ENCODE results near the gene HOXA5.

HOXA5 gene

DNA sequence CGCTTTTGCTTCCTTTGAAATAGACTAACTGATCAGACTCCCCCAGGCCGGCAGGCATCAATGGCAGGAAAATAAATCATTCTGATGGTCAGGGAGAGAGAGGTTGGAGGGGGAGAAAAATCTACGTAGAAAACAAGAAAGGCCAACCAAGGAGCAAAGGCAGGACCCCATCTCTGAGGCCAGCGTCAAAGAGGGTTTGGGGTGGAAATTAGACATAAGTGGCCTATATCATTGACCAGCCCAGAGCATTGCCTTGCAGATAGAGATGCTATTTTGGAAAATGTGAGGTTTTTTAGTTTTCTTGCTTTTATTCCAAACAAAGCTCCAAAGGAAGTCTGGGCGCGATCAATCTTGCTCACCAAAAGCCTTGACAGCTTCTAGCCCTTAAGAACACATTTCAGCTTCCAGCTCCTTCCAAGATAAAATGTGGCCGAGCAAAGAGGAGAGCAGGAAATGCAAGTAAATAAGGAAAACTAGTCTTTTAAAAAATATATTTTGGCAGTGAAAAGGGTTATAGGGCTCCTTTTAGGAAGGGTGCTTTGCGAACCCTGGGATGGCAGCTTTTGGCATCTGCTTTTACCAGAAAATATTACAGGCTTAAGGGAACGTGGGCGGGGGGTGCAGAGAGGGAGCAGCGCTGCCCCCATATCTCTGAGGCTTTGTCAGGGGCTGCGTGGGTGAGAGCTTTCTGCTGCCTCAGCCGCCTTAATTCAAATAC lies 39.0 kb downstream of the HOXA5 start:
- no peak for DNase-seq

DNA sequence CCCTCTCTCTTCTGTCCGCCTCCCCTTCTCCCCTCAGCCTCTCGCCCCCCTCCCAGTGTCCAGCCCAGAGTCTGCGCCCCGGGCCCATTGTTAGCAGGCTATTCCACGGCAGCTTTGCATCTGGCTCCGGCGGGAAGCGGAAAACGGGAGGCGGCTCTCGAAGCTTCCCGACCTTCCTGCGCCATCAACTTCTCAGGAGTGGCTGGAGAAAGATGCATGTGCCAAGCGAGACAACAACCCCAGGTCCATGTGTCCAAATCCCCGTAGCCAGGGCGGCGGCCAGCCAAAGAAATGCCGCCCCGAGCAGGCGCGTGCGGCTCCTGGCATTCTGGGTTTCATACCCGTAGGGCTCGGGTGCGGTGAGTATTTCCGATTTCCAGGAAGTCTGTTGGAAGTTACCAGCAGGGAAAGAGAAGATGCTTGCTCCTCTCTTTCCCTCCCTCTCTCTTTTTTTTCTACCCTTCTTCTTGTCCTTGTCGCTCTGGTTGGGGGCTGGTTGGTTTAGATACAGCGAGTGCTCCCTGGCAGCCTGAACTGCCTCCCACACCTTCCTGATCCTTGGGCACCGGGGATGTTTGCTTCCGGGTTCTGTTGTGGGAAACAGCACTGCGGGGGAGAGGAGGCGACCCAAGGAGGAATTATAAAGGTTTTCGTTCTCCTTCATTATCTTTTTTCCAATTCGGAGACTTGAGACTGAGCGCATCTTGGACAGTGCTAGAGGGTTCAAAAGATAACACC lies 39.8 kb downstream of the HOXA5 start:
- no peak for DNase-seq

- no peak for DNase-seq
Measured at GRCh38 chr7:27102581-27103442, 40.7 kb downstream of the HOXA5 start, which contains the start of gene HOXA2. TSS of gene HOXA2 (minus strand) at chr7:27102683. CDS start at chr7:27102500, 183 bp downstream.

- no peak for DNase-seq
Measured at GRCh38 chr7:27101957-27102580, 41.4 kb downstream of the HOXA5 start.

DNA sequence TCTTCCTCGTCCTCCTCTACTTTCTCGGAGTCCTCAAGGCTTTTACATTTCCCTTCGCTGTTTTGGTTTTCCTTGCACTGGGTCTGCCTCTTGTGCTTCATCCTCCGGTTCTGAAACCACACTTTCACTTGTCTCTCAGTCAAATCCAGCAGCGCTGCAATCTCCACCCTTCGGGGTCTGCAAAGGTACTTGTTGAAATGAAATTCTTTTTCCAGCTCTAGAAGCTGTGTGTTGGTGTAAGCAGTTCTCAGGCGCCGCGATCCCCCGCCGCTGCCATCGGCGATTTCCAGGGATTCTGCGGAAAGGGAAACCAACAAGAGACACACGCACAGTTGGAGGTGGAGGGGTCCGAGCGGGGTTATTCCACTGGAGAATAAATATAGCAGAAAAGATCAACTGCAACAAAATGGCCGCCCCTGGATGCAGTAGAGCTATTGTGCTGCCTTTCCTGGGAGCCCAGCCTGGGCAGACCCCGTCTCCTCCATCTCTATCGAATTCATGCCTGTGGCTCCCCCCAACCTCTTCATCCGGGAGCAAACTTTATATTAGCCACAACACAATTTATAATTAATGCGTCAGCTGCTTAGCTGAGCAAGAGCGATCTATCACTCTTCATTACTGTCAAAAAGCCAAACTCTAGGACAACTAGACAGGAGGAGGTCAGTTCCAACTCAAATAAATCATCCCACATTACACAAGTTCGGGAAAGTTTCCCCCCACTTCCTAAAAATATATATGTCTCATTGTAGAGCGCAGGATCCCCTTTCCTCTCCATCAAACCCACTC lies 42.1 kb downstream of the HOXA5 start:
- DNase-seq = no peak

- no peak for DNase-seq
Measured at GRCh38 chr7:27100694-27101170, 42.7 kb downstream of the HOXA5 start.

- no peak for DNase-seq
Measured at GRCh38 chr7:27099453-27100370, 43.8 kb downstream of the HOXA5 start.

DNA sequence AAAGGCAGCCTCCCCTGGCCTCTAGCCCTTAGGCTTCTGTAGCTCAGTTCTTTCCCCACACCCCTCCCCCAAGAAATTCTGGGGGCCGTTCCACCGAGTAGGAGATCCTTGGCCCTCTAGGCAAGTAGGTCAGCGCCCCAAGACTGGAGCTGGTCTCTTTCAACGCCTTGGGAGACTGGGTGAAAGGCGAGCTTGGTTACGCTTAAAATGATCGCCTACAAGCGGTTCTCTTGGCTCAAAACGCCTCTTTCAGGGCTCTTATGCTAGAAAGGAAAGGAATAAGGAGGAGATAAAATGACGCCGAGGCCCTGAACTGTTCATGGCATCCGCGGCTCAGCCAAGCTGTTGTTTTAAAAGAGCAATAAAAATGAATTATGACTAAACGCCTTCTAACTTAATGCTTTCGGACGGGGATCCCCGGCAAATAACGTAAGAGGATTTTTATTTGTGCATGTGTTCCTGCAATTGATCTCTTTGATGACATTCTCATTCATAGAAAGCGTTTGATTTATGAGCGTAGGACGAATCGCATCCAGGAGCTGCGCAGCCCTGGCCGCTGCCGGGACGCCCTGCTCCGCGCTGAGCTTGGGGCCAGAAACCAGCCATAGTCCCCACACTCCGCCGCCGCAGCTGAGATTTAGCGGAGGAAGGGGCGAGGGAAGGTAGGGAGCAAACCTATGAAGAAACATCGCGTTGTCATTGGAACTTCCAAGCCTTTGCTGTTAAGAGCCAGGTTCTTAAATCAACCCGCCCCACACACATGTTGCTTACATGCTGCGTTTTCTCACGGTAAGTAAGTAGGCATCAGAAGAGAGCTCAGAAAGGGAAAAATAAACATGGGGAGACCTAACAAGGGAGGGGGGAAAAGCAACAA lies 44.7 kb downstream of the HOXA5 start:
- DNase-seq = no peak

- no peak for DNase-seq
Measured at GRCh38 chr7:27097686-27098577, 45.5 kb downstream of the HOXA5 start.

- DNase-seq = no peak
Measured at GRCh38 chr7:27096768-27097514, 46.5 kb downstream of the HOXA5 start.

- DNase-seq = peak; percentile 54
Measured at GRCh38 chr7:27095897-27096767, 47.3 kb downstream of the HOXA5 start, which contains the start of gene HOXA1. TSS of gene HOXA1 (minus strand) at chr7:27096000. CDS start at chr7:27095912, 88 bp downstream.

GRCh38 chr7:27095050-27095896 lies 48.2 kb downstream of the HOXA5 start:
- no peak for DNase-seq

- no peak for DNase-seq
Measured at GRCh38 chr7:27094304-27095049, 49.0 kb downstream of the HOXA5 start.

GRCh38 chr7:27093184-27093895 lies 50.1 kb downstream of the HOXA5 start:
- DNase-seq = no peak

GRCh38 chr7:27092819-27093110 lies 50.7 kb downstream of the HOXA5 start:
- no peak for DNase-seq

Data from activated CD4-positive, alpha-beta T cell treated with anti-CD3 and anti-CD28 coated beads for 1 hour (primary cell).